ENCODE measurements around the gene OR10H5. TPM values are rescaled to one million over a fixed set of nuclear protein-coding genes. Genes with fewer than 3 reads are reported as not detected.

The OR10H5 gene
- total and polyA plus RNA-seq, 2 of the 13 experiments (the other 11 are each of a cell fraction or from before 2014, with no cell fraction given) = not detected

GRCh38 chr19:15836330-15837220 lies 49.1 kb downstream of the OR10H5 start (continued):
- TF ChIP-seq KDM3A (CRISPR knock-in tag; IDR thresholded peaks at IDR 0.05; ENCODE audit: low read depth) (peak; percentile 74; the same call in 1 of the 2 replicates), SNAPC4 (CRISPR knock-in tag; IDR thresholded peaks at IDR 0.05) (0 out of 2 replicates have a peak, but pooled peaks have one; percentile 44), CBX1 (IDR thresholded peaks at IDR 0.05; ENCODE audit: low read depth) (peak; percentile 87), POGZ (CRISPR knock-in tag; IDR thresholded peaks at IDR 0.05) (peak; percentile 47), TCF12 (IDR thresholded peaks at IDR 0.05) (no peak), TCF12 (CRISPR knock-in tag; IDR thresholded peaks at IDR 0.05) (0 out of 2 replicates have a peak, but pooled peaks have one; percentile 71), ZNF317 (CRISPR knock-in tag; IDR thresholded peaks at IDR 0.05) (peak; percentile 77), POLR2A (IDR thresholded peaks at IDR 0.05; ENCODE audit: insufficient read depth in 1 of 2, low read depth in 2 of 2, low read length in 2 of 2) (peak; percentile 63 to 68), ARID4A (CRISPR knock-in tag; IDR thresholded peaks at IDR 0.05; ENCODE audit: borderline replicate concordance) (peak; percentile 82; the same call in 1 of the 2 replicates), ELF1 (CRISPR knock-in tag; IDR thresholded peaks at IDR 0.05) (peak; percentile 93), YEATS4 (CRISPR knock-in tag; IDR thresholded peaks at IDR 0.05; ENCODE audit: borderline replicate concordance) (peak; percentile 73), ZNF761 (CRISPR knock-in tag; conservative IDR thresholded peaks at IDR 0.05) (0 out of 2 replicates have a peak, but pooled peaks have one; percentile 55), ZNF256 (CRISPR knock-in tag; conservative IDR thresholded peaks at IDR 0.05) (no peak), SRSF4 (IDR thresholded peaks at IDR 0.05; ENCODE audit: low read depth, low read length, poor library complexity, severe bottlenecking) (no peak), MIER3 (CRISPR knock-in tag; IDR thresholded peaks at IDR 0.05; ENCODE audit: borderline replicate concordance) (no peak), EZH2 (conservative IDR thresholded peaks at IDR 0.05; ENCODE audit: low read depth, low read length) (no peak), PITX1 (CRISPR knock-in tag; IDR thresholded peaks at IDR 0.05) (peak; percentile 90; the same call in 1 of the 2 replicates), ZNF225 (CRISPR knock-in tag; IDR thresholded peaks at IDR 0.05) (0 out of 2 replicates have a peak, but pooled peaks have one; percentile 40)
